Endodermal cell (in vitro differentiated cells): ENCODE data around the gene PGGHG. TPM values are rescaled to one million over a fixed set of nuclear protein-coding genes. Genes with fewer than 3 reads are reported as not detected.

Experiments used
- DNase-seq: peaks from one replicate; pipeline ENCODE4 v3.0.0-alpha.2; 2017
- H3K27ac ChIP-seq: 2 replicates; pipeline ENCODE4 v1.5.1; 2013; ENCODE audit warnings: mild to moderate bottlenecking, low read depth, low read length, moderate library complexity
- H3K27me3 ChIP-seq: 2 replicates; pipeline ENCODE4 v1.6.1; 2013; ENCODE audit warnings: mild to moderate bottlenecking, low read length, moderate library complexity; ENCODE audit not compliant: insufficient read depth, control insufficient read depth, poor library complexity, severe bottlenecking
- H3K36me3 ChIP-seq: 2 replicates; pipeline ENCODE4 v1.7.0; 2013; ENCODE audit warnings: mild to moderate bottlenecking, low read length, moderate library complexity; ENCODE audit not compliant: control insufficient read depth, insufficient read depth
- H3K4me1 ChIP-seq: one replicate; pipeline ENCODE4 v1.7.0; 2013; ENCODE audit warnings: low read length; ENCODE audit not compliant: control insufficient read depth, insufficient read depth
- H3K4me3 ChIP-seq: 2 replicates; pipeline ENCODE4 v1.5.1; 2013; ENCODE audit warnings: mild to moderate bottlenecking, low read length, moderate library complexity
- H3K9ac ChIP-seq: 2 replicates; pipeline ENCODE4 v1.6.1; 2013; ENCODE audit warnings: mild to moderate bottlenecking, low read length, moderate library complexity; ENCODE audit not compliant: poor library complexity, severe bottlenecking; ENCODE audit errors: extremely low read depth
- H3K9me3 ChIP-seq: 2 replicates; pipeline ENCODE4 v1.6.1; 2013; ENCODE audit warnings: mild to moderate bottlenecking, low read length, moderate library complexity; ENCODE audit not compliant: control insufficient read depth
- H3K27ac Mint-ChIP-seq: 2 replicates; pipeline ENCODE4 v1.8.0; 2020; ENCODE audit warnings: mixed read lengths
- H3K27me3 Mint-ChIP-seq: 2 replicates; pipeline ENCODE4 v1.8.0; 2021; ENCODE audit warnings: mild to moderate bottlenecking, mixed read lengths; ENCODE audit not compliant: insufficient read depth
- H3K36me3 Mint-ChIP-seq: 2 replicates; pipeline ENCODE4 v1.8.0; 2020; ENCODE audit warnings: low read depth, mixed read lengths
- H3K4me1 Mint-ChIP-seq: 2 replicates; pipeline ENCODE4 v1.8.0; 2020; ENCODE audit warnings: mixed read lengths
- H3K4me3 Mint-ChIP-seq: 2 replicates; pipeline ENCODE4 v1.8.0; 2020; ENCODE audit warnings: mild to moderate bottlenecking, moderate library complexity, mixed read lengths
- H3K9me3 Mint-ChIP-seq: 2 replicates; pipeline ENCODE4 v1.8.0; 2020; ENCODE audit warnings: mild to moderate bottlenecking, mixed read lengths
- WGBS, 2 experiments: methylation state at CpG; one replicate each; pipeline versions ENCODE4 v1.1.5 to v1.1.7; 2013; ENCODE audit warnings: missing lambda C conversion rate in 2 of 2, mixed read lengths in 1 of 2; ENCODE audit not compliant: insufficient coverage in 1 of 2, insufficient read length in 1 of 2; 5-methylcytosine and 5-hydroxymethylcytosine counted together
- total RNA-seq, 2 donors: library from RNA; stranded (reverse); fragmentation: NEBNext Ultra II Directional in 1 of 2; extraction: Animal tissue kit (Norgen Biotek cat#: 25700) in 1 of 2; gene quantifications; 2 replicates in 1 of 2; 3 replicates in 1 of 2; pipeline ENCODE4 v1.2.1, GENCODE V29; 2021
- TF ChIP-seq, protein P1 (sequence below): fragments of 200-600 bp; sonication (generic); conservative IDR thresholded peaks from 2 replicates; pipeline ENCODE4 v1.5.0; 2021; ENCODE audit warnings: antibody characterized with exemption, mild to moderate bottlenecking

PGGHG gene
- total RNA-seq, 2 donors from 2014 or later, result 129 to 186 TPM

DNA sequence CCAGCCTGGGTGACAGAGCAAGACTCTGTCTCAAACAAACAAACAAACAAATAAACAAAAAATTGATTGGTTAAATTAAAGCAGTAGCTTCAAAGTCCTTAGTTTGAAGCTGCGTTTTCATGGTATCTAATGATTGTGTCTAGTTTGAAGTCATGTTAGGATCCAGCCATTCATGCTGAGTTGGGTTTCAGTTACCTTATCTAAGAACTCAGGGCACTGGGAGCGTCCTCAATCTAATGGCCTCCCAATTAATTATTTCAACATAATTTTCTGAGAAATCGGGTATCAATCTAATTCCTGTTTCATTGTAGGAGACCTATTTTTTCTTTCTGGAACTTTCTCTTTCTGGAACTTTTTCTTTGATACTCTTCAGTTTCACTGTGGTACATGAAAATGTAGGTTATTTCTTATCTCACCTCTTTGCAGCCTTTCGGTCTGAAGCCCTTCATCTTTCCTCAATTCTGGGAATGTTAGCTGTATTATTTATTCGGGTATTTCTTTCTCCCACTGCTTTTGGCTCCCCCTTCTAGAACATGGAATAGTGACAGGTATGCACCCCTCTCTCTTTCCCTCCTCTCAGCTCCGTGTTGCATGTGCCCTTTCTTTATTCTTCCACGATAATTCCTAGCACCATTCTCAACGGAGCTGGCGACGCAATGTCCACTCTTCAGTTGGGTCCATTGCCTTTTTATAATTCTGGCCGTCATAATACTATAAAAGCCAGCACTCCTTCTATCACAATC, 56.1 kb downstream of the PGGHG start:
- Histone ChIP-seq H3K36me3 (no peaks in the 10 kb centered on the region), H3K27me3 (no peaks in the 10 kb centered on the region), H3K9ac (no peak overlapping the region), H3K9me3 (no peaks in the 10 kb centered on the region), H3K4me1 (no peaks in the 10 kb centered on the region), H3K27ac (no peak overlapping the region), H3K4me3 (no peak overlapping the region)
- Mint-ChIP-seq H3K9me3 (peaks cover 6% of the 10 kb centered on the region), H3K27me3 (no peaks in the 10 kb centered on the region), H3K27ac (no peak overlapping the region), H3K4me3 (no peak overlapping the region), H3K36me3 (no peaks in the 10 kb centered on the region), H3K4me1 (peaks cover 12% of the 10 kb centered on the region)
- 93 to 94% methylated on average over 10 to 11 of the region's 11 CpGs for WGBS, 2 experiments
- DNase-seq, result no peak
- TF ChIP-seq, protein P1, sequence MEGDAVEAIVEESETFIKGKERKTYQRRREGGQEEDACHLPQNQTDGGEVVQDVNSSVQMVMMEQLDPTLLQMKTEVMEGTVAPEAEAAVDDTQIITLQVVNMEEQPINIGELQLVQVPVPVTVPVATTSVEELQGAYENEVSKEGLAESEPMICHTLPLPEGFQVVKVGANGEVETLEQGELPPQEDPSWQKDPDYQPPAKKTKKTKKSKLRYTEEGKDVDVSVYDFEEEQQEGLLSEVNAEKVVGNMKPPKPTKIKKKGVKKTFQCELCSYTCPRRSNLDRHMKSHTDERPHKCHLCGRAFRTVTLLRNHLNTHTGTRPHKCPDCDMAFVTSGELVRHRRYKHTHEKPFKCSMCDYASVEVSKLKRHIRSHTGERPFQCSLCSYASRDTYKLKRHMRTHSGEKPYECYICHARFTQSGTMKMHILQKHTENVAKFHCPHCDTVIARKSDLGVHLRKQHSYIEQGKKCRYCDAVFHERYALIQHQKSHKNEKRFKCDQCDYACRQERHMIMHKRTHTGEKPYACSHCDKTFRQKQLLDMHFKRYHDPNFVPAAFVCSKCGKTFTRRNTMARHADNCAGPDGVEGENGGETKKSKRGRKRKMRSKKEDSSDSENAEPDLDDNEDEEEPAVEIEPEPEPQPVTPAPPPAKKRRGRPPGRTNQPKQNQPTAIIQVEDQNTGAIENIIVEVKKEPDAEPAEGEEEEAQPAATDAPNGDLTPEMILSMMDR, result no peak

Other genes with a start within 250 kb of the PGGHG start
- not detected for gene SCGB1C1, start 96.0 kb upstream of the PGGHG start, total RNA-seq
- gene BET1L, start 81.7 kb upstream of the PGGHG start, total RNA-seq, result 10 to 100 TPM; 47.4 to 63.7 TPM
- gene RIC8A, start 81.4 kb upstream of the PGGHG start, total RNA-seq, result 10 to 100 TPM; 77.1 to 92.6 TPM
- 10 to 100 TPM; 18.1 to 28.6 TPM for gene SIRT3, start 52.8 kb upstream of the PGGHG start, total RNA-seq
- 100 to 1,000 TPM; 120 to 134 TPM for gene PSMD13, start 52.1 kb upstream of the PGGHG start, total RNA-seq
- gene NLRP6, start 10.7 kb upstream of the PGGHG start, total RNA-seq, result not detected
- gene IFITM5, start 10.4 kb downstream of the PGGHG start, total RNA-seq, result not detected
- gene IFITM2, start 18.7 kb downstream of the PGGHG start, total RNA-seq, result 100 to 1,000 TPM; 262 to 367 TPM
- gene IFITM1, start 24.9 kb downstream of the PGGHG start, total RNA-seq, result 100 to 1,000 TPM; 211 to 558 TPM
- 100 to 1,000 TPM; 257 to 389 TPM for gene IFITM3, start 31.7 kb downstream of the PGGHG start, total RNA-seq
- 100 to 1,000 TPM; 109 to 118 TPM for gene B4GALNT4, start 80.4 kb downstream of the PGGHG start, total RNA-seq
- gene PKP3, start 105.1 kb downstream of the PGGHG start, total RNA-seq, result 10 to 100 TPM; 35.4 to 44.8 TPM
- gene SIGIRR, start 125.9 kb downstream of the PGGHG start, total RNA-seq, result 10 to 100 TPM; 63.3 to 67.4 TPM
- 10 to 100 TPM; 16.8 to 17.8 TPM for gene ANO9, start 152.9 kb downstream of the PGGHG start, total RNA-seq
- gene PTDSS2, start 161.2 kb downstream of the PGGHG start, total RNA-seq, result 10 to 100 TPM; 55.2 to 56.1 TPM
- gene RNH1, start 218.1 kb downstream of the PGGHG start, total RNA-seq, result 10 to 100 TPM; 42.7 to 43.2 TPM
- gene HRAS, start 246.4 kb downstream of the PGGHG start, total RNA-seq, result 10 to 100 TPM; 64.8 to 68.2 TPM
- 1 to 10 TPM; 3.0 to 4.3 TPM for gene LRRC56, start 248.4 kb downstream of the PGGHG start, total RNA-seq